ENCODE data around the gene AKAP8. TPM values are rescaled to one million over a fixed set of nuclear protein-coding genes. Genes with fewer than 3 reads are reported as not detected.

Gene AKAP8
- total and polyA plus RNA-seq, 9 donors: 13.6 to 53.3 (median 34.2) TPM

DNA sequence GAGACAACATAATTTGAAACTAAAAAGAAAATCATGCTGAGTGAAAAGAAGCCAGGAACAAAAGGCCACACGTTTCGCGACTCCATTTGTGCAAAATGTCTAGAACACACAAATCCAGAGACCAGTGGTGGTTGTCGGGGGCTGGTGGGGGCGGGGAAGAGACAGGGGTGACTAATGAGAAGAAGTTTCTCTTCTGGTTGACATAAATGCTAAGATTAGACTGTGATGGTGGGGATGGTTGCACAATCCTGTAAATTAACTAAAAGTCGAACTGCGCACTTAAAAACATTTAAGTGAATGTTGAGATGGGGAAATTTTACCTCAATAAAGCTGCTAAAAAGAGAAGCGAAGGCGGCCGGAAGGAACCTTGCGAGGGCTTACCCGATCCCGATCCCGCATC lies 7.1 kb downstream of the AKAP8 start:
- DNase-seq: no peak
- H3K27me3 ChIP-seq: no peaks in the 10 kb centered on the region
- TF ChIP-seq POLR2A (IDR thresholded peaks at IDR 0.05): no peak
- TF ChIP-seq EP300 (IDR thresholded peaks at IDR 0.05): no peak
- TF ChIP-seq, protein P1, sequence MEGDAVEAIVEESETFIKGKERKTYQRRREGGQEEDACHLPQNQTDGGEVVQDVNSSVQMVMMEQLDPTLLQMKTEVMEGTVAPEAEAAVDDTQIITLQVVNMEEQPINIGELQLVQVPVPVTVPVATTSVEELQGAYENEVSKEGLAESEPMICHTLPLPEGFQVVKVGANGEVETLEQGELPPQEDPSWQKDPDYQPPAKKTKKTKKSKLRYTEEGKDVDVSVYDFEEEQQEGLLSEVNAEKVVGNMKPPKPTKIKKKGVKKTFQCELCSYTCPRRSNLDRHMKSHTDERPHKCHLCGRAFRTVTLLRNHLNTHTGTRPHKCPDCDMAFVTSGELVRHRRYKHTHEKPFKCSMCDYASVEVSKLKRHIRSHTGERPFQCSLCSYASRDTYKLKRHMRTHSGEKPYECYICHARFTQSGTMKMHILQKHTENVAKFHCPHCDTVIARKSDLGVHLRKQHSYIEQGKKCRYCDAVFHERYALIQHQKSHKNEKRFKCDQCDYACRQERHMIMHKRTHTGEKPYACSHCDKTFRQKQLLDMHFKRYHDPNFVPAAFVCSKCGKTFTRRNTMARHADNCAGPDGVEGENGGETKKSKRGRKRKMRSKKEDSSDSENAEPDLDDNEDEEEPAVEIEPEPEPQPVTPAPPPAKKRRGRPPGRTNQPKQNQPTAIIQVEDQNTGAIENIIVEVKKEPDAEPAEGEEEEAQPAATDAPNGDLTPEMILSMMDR (IDR thresholded peaks at IDR 0.05): no peak
- H3K36me3 ChIP-seq: no peaks in the 10 kb centered on the region
- H3K27ac ChIP-seq: no peak overlapping the region
- H3K9me3 ChIP-seq: no peaks in the 10 kb centered on the region
- H3K4me3 ChIP-seq: no peak overlapping the region
- intact Hi-C loops (cut with DNase I): loop anchor here in 2 of 4 donors (5.0 to 10.0 kb wide), 3 partner anchors 62 to 182 kb away; no protein-coding TSS in a partner anchor
- peaks cover 17% of the 10 kb centered on the region for H3K4me1 ChIP-seq (ENCODE audit: insufficient read depth)
- 87 to 94% (median 93%) methylated on average over 14 of the region's 14 CpGs for WGBS, 3 donors

DNA sequence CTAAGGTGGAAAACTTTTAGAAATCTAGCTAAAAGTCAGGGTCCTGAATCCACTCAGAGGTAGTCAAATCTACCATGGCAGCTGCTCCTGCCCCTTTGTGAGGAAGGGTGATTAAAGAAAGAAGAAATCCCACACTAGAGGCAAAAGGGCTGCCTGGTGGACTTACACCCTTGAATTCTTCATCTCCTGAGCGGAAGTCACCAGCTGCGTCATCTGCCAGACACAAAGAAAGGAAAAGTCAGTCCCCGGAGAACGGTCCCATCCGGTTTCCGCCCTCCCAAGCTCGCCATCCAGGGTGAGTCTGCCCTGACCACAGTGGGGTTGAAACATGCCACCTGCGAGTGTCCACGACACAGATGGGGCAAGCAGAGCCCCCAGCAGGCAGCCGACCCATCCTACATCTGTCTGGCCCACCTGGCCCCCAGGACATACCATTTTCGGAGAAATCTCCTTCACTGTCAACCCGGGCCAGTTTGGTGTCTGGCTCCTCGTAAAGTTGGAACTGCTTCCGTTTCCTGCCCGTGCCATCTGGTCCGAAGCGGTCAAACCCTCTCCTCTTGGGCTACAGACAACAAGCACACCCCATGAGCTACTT lies 7.7 kb downstream of the AKAP8 start:
- intact Hi-C loops (cut with DNase I): loop anchor here in 2 of 4 donors (5.0 to 10.0 kb wide), 3 partner anchors 63 to 183 kb away; no protein-coding TSS in a partner anchor
- no peak for TF ChIP-seq EP300 (IDR thresholded peaks at IDR 0.05)
- TF ChIP-seq, protein P1 (IDR thresholded peaks at IDR 0.05): no peak
- no peak for TF ChIP-seq POLR2A (IDR thresholded peaks at IDR 0.05)
- H3K27me3 ChIP-seq: no peaks in the 10 kb centered on the region
- no peak overlapping the region for H3K27ac ChIP-seq
- WGBS, 3 donors: 87 to 94% (median 90%) methylated on average over 17 of the region's 17 CpGs
- no peak for DNase-seq
- H3K4me3 ChIP-seq: no peak overlapping the region
- peaks cover 13% of the 10 kb centered on the region for H3K4me1 ChIP-seq (ENCODE audit: insufficient read depth)
- no peaks in the 10 kb centered on the region for H3K9me3 ChIP-seq
- no peaks in the 10 kb centered on the region for H3K36me3 ChIP-seq

DNA sequence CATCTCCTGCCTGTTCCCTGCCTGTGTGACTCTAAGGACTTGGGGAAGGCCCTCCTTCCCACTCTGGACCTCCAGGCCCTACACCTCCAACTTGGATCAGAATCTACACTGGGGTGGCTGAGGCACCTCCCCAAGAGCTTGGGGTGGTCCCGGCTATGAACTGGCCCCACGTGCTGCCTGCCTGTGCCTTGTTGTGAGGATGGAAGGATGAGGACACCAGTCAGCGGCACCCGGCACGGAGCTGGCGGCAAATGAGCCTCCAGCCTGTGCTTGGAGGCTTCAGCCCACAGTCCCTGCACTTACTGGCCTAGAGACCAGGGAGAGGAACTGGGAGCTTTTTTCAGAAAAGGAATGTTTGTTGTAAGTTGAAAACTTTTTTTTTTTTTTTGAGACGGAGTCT lies 8.5 kb downstream of the AKAP8 start:
- Histone ChIP-seq H3K27me3 (no peaks in the 10 kb centered on the region), H3K4me3 (no peak overlapping the region), H3K27ac (no peak overlapping the region), H3K4me1 (ENCODE audit: insufficient read depth) (peaks cover 11% of the 10 kb centered on the region), H3K36me3 (no peaks in the 10 kb centered on the region), H3K9me3 (no peaks in the 10 kb centered on the region)
- no peak for DNase-seq
- TF ChIP-seq POLR2A (IDR thresholded peaks at IDR 0.05) (no peak), EP300 (IDR thresholded peaks at IDR 0.05) (no peak)
- TF ChIP-seq, protein P1 (IDR thresholded peaks at IDR 0.05): no peak
- WGBS, 3 donors: 93 to 95% (median 94%) methylated on average over 7 of the region's 7 CpGs
- intact Hi-C loops (cut with DNase I): loop anchor here in 2 of 4 donors (5.0 to 10.0 kb wide), 3 partner anchors 64 to 184 kb away; no protein-coding TSS in a partner anchor

DNA sequence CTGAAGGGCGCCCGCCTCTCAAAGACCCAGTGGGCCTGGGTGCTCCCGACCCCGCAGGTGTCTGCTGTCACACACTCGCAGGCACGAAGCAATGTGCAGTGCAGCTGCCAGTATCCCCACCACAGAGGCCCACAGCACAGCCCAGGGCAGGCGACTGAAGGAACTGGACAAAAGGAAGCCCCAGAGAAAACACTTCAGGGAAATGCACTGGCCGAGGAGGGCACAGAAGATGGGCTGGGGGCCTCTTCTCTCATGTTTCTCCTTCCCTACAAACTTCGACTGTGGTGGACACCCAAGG lies 10.0 kb downstream of the AKAP8 start:
- intact Hi-C loops (cut with DNase I): no loop called here
- H3K36me3 ChIP-seq: no peaks in the 10 kb centered on the region
- TF ChIP-seq EP300 (IDR thresholded peaks at IDR 0.05) (no peak), POLR2A (IDR thresholded peaks at IDR 0.05) (no peak)
- TF ChIP-seq, protein P1 (IDR thresholded peaks at IDR 0.05): no peak
- H3K4me1 ChIP-seq (ENCODE audit: insufficient read depth): peaks cover 5% of the 10 kb centered on the region
- H3K27ac ChIP-seq: no peak overlapping the region
- H3K4me3 ChIP-seq: no peak overlapping the region
- 85 to 90% (median 87%) methylated on average over 9 of the region's 9 CpGs for WGBS, 3 donors
- no peaks in the 10 kb centered on the region for H3K9me3 ChIP-seq
- DNase-seq: no peak
- H3K27me3 ChIP-seq: no peaks in the 10 kb centered on the region

Data from ovary (tissue), 9 donors.